Testis (tissue), 2 donors: ENCODE results near the gene KCNE1.
"Not testable (repeated sequence)": the region's sequence is repeated elsewhere in the genome, so short reads cannot be mapped to it uniquely, and the experiment has no call there.

Source experiments
- POLR2A ChIP-seq: fragments of 450-650 bp; IDR thresholded peaks from one replicate; pipeline ENCODE4 v1.6.1; 2017; ENCODE audit warnings: antibody characterized with exemption, mild to moderate bottlenecking, moderate library complexity
- TF ChIP-seq, protein P1 (sequence below), 3 experiments: fragments of 450-650 bp in 2 of 3; fragments of 200-600 bp in 1 of 3; sonication (generic) in 1 of 3; IDR thresholded peaks; one replicate each; pipeline ENCODE4 v1.5.1; 2016 to 2019; ENCODE audit warnings: antibody characterized with exemption in 3 of 3, mild to moderate bottlenecking in 2 of 3, moderate library complexity in 1 of 3

DNA sequence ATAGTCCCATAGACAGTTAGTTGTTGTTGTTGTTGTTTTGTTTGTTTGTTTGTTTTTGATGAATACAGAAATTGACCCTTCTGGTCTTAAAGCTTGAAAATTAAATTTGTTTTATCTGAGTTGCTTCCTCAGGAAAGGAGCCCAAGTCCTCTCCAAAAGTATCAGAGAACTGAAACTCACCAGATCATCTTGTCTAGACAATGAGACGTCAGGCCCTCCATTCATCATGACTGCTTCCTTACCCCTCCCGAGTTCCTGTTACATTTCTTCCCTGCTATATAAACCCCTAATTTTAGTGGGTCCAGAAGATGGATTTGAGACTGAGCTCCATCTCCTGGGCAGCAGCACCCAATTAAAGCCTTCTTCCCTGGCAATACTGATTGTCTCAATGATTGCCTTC is 105.3 kb downstream of the KCNE1 start:
- not testable (repeated sequence) for TF ChIP-seq POLR2A
- TF ChIP-seq, protein P1, sequence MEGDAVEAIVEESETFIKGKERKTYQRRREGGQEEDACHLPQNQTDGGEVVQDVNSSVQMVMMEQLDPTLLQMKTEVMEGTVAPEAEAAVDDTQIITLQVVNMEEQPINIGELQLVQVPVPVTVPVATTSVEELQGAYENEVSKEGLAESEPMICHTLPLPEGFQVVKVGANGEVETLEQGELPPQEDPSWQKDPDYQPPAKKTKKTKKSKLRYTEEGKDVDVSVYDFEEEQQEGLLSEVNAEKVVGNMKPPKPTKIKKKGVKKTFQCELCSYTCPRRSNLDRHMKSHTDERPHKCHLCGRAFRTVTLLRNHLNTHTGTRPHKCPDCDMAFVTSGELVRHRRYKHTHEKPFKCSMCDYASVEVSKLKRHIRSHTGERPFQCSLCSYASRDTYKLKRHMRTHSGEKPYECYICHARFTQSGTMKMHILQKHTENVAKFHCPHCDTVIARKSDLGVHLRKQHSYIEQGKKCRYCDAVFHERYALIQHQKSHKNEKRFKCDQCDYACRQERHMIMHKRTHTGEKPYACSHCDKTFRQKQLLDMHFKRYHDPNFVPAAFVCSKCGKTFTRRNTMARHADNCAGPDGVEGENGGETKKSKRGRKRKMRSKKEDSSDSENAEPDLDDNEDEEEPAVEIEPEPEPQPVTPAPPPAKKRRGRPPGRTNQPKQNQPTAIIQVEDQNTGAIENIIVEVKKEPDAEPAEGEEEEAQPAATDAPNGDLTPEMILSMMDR (IDR thresholded peaks at IDR 0.05): not testable (repeated sequence)
